Measurements from ENCODE around the gene POLDIP2.

DNA sequence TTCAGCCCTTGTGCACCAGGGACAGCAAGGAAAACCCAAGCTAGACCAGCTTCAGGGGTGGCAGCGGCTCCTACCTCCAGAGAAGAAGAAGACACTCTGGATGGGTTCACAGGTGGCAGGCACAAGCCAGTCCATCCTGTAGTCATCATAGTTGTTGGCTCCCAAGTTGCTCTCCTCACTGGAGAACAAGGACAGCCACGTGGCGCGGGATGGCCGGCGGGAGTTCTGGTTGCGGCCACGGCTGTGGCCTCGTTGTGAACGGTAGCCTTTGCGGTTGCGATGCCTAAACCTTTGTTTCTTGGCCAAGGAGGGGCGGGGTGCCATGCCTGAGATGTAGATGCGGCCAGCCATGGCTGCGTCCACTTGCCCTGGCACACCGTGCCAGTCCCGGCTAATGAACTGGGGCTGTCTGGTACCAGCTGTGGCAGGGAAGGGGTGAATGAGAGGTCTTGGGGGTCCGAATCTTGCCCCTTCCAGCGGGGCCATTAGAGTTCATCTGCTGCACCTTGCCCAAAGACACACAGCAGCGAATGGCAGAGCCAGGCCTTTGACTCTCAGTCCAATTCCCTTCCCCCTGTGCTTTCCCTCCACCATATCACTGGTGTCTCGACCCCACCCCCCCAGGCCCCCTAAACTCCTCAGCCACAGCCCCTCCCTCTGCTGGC lies 10.4 kb upstream of the POLDIP2 start:
- TF ChIP-seq ZNF138 (CRISPR knock-in tag; IDR thresholded peaks at IDR 0.05; ENCODE audit: low read depth) (no peak), NFATC3 (CRISPR knock-in tag; IDR thresholded peaks at IDR 0.05) (no peak), RARG (CRISPR knock-in tag; IDR thresholded peaks at IDR 0.05; ENCODE audit: low read depth) (no peak), POLR2A (IDR thresholded peaks at IDR 0.05; ENCODE audit: insufficient read depth in 1 of 2, low read depth in 2 of 2, low read length in 2 of 2) (no peak), GLI4 (CRISPR knock-in tag; IDR thresholded peaks at IDR 0.05; ENCODE audit: borderline replicate concordance) (no peak), ZNF143 (CRISPR knock-in tag; IDR thresholded peaks at IDR 0.05) (no peak), TCF7L2 (IDR thresholded peaks at IDR 0.05; ENCODE audit: low read depth, low read length) (no peak)
- TF ChIP-seq, protein P1, sequence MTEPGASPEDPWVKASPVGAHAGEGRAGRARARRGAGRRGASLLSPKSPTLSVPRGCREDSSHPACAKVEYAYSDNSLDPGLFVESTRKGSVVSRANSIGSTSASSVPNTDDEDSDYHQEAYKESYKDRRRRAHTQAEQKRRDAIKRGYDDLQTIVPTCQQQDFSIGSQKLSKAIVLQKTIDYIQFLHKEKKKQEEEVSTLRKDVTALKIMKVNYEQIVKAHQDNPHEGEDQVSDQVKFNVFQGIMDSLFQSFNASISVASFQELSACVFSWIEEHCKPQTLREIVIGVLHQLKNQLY (CRISPR knock-in tag; IDR thresholded peaks at IDR 0.05) = no peak
